ENCODE results near the gene FIG4. TPM values are rescaled to one million over a fixed set of nuclear protein-coding genes. Genes with fewer than 3 reads are reported as not detected.

Gene FIG4
- total RNA-seq, 1 donor from 2014 or later = 15.4 TPM

DNA sequence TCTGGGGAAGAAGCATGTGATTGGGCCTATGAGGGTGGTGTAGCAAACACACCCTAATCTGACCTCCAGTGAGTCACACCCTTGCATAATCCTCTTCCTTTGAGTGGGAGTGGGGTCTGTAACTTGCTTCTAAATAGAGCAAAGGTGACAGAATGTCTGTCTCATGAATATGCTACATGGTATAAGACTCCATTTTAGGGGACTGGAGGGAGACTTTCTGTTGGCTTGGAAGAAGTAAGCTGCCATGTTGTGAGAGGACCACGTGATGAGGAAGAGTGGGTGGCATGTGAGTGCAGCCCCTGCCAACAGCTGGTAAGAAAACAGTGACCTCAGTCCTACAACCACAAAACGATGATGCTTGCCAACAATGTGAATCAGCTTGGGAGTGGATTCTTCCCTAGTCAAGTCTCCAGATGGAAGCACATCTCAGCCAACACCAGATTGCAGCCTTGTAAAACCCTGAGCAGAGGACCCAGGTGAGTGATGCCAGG is 3.8 kb upstream of the FIG4 start:
- H3K36me3 Mint-ChIP-seq (ENCODE audit: unreplicated experiment) = peaks cover 8% of the 10 kb centered on the region
- no peak for DNase-seq
- H3K4me1 Mint-ChIP-seq (ENCODE audit: low read depth, unreplicated experiment) = peaks cover 4% of the 10 kb centered on the region
- H3K27ac Mint-ChIP-seq (ENCODE audit: unreplicated experiment) = no peak overlapping the region
- H3K27me3 Mint-ChIP-seq (ENCODE audit: unreplicated experiment) = peaks cover 7% of the 10 kb centered on the region
- no peak overlapping the region for H3K4me3 Mint-ChIP-seq (ENCODE audit: unreplicated experiment)
- TF ChIP-seq, protein P1, sequence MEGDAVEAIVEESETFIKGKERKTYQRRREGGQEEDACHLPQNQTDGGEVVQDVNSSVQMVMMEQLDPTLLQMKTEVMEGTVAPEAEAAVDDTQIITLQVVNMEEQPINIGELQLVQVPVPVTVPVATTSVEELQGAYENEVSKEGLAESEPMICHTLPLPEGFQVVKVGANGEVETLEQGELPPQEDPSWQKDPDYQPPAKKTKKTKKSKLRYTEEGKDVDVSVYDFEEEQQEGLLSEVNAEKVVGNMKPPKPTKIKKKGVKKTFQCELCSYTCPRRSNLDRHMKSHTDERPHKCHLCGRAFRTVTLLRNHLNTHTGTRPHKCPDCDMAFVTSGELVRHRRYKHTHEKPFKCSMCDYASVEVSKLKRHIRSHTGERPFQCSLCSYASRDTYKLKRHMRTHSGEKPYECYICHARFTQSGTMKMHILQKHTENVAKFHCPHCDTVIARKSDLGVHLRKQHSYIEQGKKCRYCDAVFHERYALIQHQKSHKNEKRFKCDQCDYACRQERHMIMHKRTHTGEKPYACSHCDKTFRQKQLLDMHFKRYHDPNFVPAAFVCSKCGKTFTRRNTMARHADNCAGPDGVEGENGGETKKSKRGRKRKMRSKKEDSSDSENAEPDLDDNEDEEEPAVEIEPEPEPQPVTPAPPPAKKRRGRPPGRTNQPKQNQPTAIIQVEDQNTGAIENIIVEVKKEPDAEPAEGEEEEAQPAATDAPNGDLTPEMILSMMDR (IDR thresholded peaks at IDR 0.05; ENCODE audit: partially characterized antibody, unreplicated experiment) = no peak
- H3K9me3 Mint-ChIP-seq (ENCODE audit: unreplicated experiment) = no peaks in the 10 kb centered on the region

DNA sequence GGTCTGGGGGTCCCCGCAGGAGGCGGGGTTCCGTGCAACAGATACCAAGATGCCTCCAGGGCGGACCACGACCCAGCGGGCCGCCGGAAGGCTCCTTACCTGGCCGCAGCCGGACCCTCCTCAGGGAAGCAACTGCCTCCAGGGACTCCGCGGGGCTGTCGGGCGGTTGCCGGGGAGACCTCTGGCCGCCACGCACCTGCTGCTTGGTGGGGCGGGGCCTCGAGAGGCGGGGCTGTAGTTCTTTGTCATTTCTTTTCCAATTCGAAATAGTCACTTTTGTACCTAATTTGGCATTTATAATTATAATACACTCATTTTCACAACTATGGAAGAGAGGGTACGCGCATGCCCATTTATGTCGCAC is 741 bp upstream of the FIG4 start:
- Mint-ChIP-seq H3K27me3 (ENCODE audit: unreplicated experiment) (peaks cover 7% of the 10 kb centered on the region), H3K4me3 (ENCODE audit: unreplicated experiment) (peak overlapping the region; percentile 94), H3K36me3 (ENCODE audit: unreplicated experiment) (no peaks in the 10 kb centered on the region), H3K27ac (ENCODE audit: unreplicated experiment) (peak overlapping the region; percentile 93), H3K9me3 (ENCODE audit: unreplicated experiment) (no peaks in the 10 kb centered on the region), H3K4me1 (ENCODE audit: low read depth, unreplicated experiment) (peaks cover 4% of the 10 kb centered on the region)
- DNase-seq = peak; percentile 70
- TF ChIP-seq, protein P1 (IDR thresholded peaks at IDR 0.05; ENCODE audit: partially characterized antibody, unreplicated experiment) = no peak

DNA sequence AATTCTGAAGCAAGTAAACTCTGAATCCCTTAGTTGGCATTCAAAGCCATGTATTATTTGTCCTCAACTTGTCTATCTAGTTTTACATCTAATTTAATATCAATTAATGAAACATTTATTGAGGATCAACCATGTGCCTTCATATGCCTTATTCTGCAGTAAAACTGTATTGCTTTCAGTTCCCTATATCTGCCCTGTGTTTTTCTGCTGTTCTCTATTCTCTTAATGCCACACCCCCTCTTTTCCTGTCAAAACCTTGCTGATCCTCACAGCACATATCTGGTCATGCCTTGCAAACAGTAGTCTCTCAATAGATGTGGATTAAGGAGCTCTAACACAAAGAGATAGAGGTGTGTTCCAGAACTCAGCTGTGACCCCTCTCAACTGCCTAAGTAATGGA is 2.0 kb downstream of the FIG4 start:
- TF ChIP-seq, protein P1 (IDR thresholded peaks at IDR 0.05; ENCODE audit: partially characterized antibody, unreplicated experiment) = no peak
- peaks cover 7% of the 10 kb centered on the region for H3K27me3 Mint-ChIP-seq (ENCODE audit: unreplicated experiment)
- no peaks in the 10 kb centered on the region for H3K36me3 Mint-ChIP-seq (ENCODE audit: unreplicated experiment)
- H3K27ac Mint-ChIP-seq (ENCODE audit: unreplicated experiment) = no peak overlapping the region
- no peaks in the 10 kb centered on the region for H3K9me3 Mint-ChIP-seq (ENCODE audit: unreplicated experiment)
- DNase-seq = no peak
- H3K4me3 Mint-ChIP-seq (ENCODE audit: unreplicated experiment) = no peak overlapping the region
- H3K4me1 Mint-ChIP-seq (ENCODE audit: low read depth, unreplicated experiment) = peaks cover 4% of the 10 kb centered on the region

DNA sequence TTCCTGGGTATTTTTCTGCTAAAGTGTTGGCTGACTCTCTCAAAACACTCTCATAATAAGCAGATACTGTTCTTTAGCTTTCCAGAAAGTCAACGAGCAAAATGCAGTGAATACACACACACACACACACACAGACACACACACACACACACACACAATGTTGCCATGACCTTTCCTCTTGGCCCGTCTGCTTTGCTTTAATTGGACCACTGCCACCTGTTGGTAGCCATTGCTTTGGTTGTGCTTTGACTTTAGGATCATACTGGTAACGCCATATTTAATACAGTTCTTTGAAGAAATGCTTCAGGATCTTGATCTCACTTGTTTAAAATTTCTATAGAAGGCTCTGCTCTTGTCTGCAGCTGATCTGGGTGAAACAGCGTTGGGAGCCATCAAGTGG is 4.4 kb downstream of the FIG4 start:
- Mint-ChIP-seq H3K4me1 (ENCODE audit: low read depth, unreplicated experiment) (peaks cover 3% of the 10 kb centered on the region), H3K36me3 (ENCODE audit: unreplicated experiment) (no peaks in the 10 kb centered on the region), H3K4me3 (ENCODE audit: unreplicated experiment) (no peak overlapping the region), H3K27me3 (ENCODE audit: unreplicated experiment) (peaks cover 3% of the 10 kb centered on the region), H3K27ac (ENCODE audit: unreplicated experiment) (no peak overlapping the region), H3K9me3 (ENCODE audit: unreplicated experiment) (no peaks in the 10 kb centered on the region)
- TF ChIP-seq, protein P1 (IDR thresholded peaks at IDR 0.05; ENCODE audit: partially characterized antibody, unreplicated experiment) = no peak
- DNase-seq = no peak

DNA sequence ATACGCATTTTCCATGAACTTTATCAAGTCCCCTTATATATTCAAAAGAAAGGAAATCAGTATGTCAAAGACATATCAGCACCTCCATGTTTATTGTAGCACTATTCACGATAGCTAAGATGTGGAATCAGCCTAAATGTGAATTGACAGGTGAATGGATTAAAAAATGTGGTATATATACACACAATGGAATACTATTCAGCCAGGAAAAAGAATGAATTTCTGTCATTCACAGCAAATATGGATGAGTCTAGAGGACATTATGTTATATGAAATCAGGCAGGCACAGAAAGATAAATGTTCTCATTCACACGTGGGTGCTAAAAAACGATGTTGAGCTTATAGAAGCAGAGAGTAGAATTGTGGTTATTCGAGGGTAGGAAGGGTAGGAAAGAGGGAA is 5.3 kb downstream of the FIG4 start:
- TF ChIP-seq, protein P1 (IDR thresholded peaks at IDR 0.05; ENCODE audit: partially characterized antibody, unreplicated experiment) = no peak
- H3K36me3 Mint-ChIP-seq (ENCODE audit: unreplicated experiment) = no peaks in the 10 kb centered on the region
- H3K4me1 Mint-ChIP-seq (ENCODE audit: low read depth, unreplicated experiment) = peaks cover 3% of the 10 kb centered on the region
- no peaks in the 10 kb centered on the region for H3K9me3 Mint-ChIP-seq (ENCODE audit: unreplicated experiment)
- no peaks in the 10 kb centered on the region for H3K27me3 Mint-ChIP-seq (ENCODE audit: unreplicated experiment)
- H3K27ac Mint-ChIP-seq (ENCODE audit: unreplicated experiment) = no peak overlapping the region
- DNase-seq = no peak
- H3K4me3 Mint-ChIP-seq (ENCODE audit: unreplicated experiment) = no peak overlapping the region

Data from glutamatergic neuron (in vitro differentiated cells).